ENCODE data around the gene RLN1. TPM values are rescaled to one million over a fixed set of nuclear protein-coding genes. Genes with fewer than 3 reads are reported as not detected.
A peak's percentile ranks its signal among the peaks of the same experiment; 100 is the strongest.

The RLN1 gene
- total and polyA plus RNA-seq, 10 of the 15 experiments (the other 5 are each of a cell fraction or from before 2014, with no cell fraction given) = 0.80 to 2.8 (median 1.9) TPM

GRCh38 chr9:5364294-5365024 is 24.8 kb upstream of the RLN1 start (continued):
- TF ChIP-seq KAT2A (conservative IDR thresholded peaks at IDR 0.05; ENCODE audit: control insufficient read depth, low read depth, low read length) = no peak
- 0 out of 2 replicates have a peak, but pooled peaks have one; percentile 19 for TF ChIP-seq BMI1 (IDR thresholded peaks at IDR 0.05; ENCODE audit: borderline replicate concordance)
- no peak for TF ChIP-seq CBFB (IDR thresholded peaks at IDR 0.05; ENCODE audit: low read depth)
- TF ChIP-seq ZNF622 (IDR thresholded peaks at IDR 0.05) = no peak
- peak; percentile 63 to 72; a peak in 3 of 4 replicates for TF ChIP-seq EP300 (IDR thresholded peaks at IDR 0.05; ENCODE audit: borderline replicate concordance in 1 of 2, control insufficient read depth in 1 of 2, low read depth in 2 of 2, low read length in 2 of 2)
- no peak for TF ChIP-seq SUPT20H (IDR thresholded peaks at IDR 0.05; ENCODE audit: borderline replicate concordance, control insufficient read depth, low read depth, low read length)
- no peak for TF ChIP-seq EGR1 (IDR thresholded peaks at IDR 0.05; ENCODE audit: borderline replicate concordance in 1 of 2, low read depth in 2 of 2, low read length in 2 of 2)
- no peak for TF ChIP-seq CTCF (IDR thresholded peaks at IDR 0.05 in 2 of 3, conservative IDR thresholded peaks at IDR 0.05 in 1 of 3; ENCODE audit: control insufficient read depth in 2 of 3, extremely low read depth in 1 of 3, insufficient read depth in 1 of 3, low read depth in 3 of 3, low read length in 3 of 3)
- TF ChIP-seq RELA (IDR thresholded peaks at IDR 0.05; ENCODE audit: borderline replicate concordance, partially characterized antibody) = no peak
- TF ChIP-seq NR2F1 (conservative IDR thresholded peaks at IDR 0.05) = no peak
- peak; percentile 42; the same call in 1 of the 2 replicates for TF ChIP-seq FOXM1 (IDR thresholded peaks at IDR 0.05; ENCODE audit: low read depth, low read length)
- TF ChIP-seq RBBP5 (conservative IDR thresholded peaks at IDR 0.05) = no peak
- TF ChIP-seq ATF7 (IDR thresholded peaks at IDR 0.05; ENCODE audit: low read depth) = peak; percentile 68
- TF ChIP-seq NBN (IDR thresholded peaks at IDR 0.05) = no peak
- peak; percentile 77 for TF ChIP-seq JUNB (IDR thresholded peaks at IDR 0.05)
- TF ChIP-seq NKRF (conservative IDR thresholded peaks at IDR 0.05) = no peak
- no peak for TF ChIP-seq ESRRA (IDR thresholded peaks at IDR 0.05; ENCODE audit: low read length)
- no peak for TF ChIP-seq NR2C2 (IDR thresholded peaks at IDR 0.05; ENCODE audit: borderline replicate concordance, control insufficient read depth, insufficient read length, low read depth)
- no peak for TF ChIP-seq SIX5 (IDR thresholded peaks at IDR 0.05; ENCODE audit: low read depth, low read length, severe bottlenecking)
- no peak for TF ChIP-seq CREM (IDR thresholded peaks at IDR 0.05; ENCODE audit: low read depth)
- TF ChIP-seq MAX (IDR thresholded peaks at IDR 0.05; ENCODE audit: low read depth, low read length) = no peak
- TF ChIP-seq ZNF274 (IDR thresholded peaks at IDR 0.05; ENCODE audit: insufficient read depth, insufficient read length) = no peak
- TF ChIP-seq ASH2L (IDR thresholded peaks at IDR 0.05; ENCODE audit: borderline replicate concordance, low read depth) = no peak
- TF ChIP-seq ZZZ3 (IDR thresholded peaks at IDR 0.05; ENCODE audit: control insufficient read depth, insufficient read length, low read depth) = no peak
- TF ChIP-seq NFIC (IDR thresholded peaks at IDR 0.05; ENCODE audit: low read depth, low read length) = peak; percentile 68; the same call in 1 of the 2 replicates
